ENCODE results near the gene OSBPL3. TPM values are rescaled to one million over a fixed set of nuclear protein-coding genes. Genes with fewer than 3 reads are reported as not detected.

OSBPL3 gene
- total RNA-seq, 1 experiment from 2014 or later: 8.6 TPM

DNA sequence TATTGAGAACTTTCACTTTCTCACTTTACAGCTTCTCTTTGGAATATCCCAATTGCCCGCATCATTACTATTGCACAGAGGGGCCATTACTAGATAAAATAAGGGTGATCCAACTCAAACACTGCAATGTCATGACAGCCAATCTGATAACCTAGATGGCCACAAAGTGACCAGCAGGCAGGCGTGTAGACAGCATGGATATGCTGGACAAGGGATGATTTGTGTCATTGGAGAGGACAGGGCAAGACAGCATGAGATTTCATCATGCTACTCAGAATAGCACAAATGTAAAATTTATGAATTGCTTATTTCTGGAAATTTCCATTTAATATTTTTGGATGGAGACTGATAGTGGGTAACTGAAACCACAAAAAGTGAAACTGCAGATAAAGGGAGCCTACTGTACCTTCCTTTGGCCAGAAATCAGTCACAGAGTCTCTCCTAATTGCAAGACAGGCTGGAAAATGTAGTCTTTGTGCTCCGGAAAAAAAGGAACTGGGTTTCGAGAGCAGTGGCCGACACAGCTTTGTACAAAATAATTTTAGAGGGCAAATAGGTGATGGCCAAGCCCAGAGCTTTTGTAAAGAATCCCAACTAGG, 216.6 kb downstream of the OSBPL3 start:
- H3K14ac ChIP-seq (ENCODE audit: insufficient read depth, low read length): no peak overlapping the region
- no peak overlapping the region for H4K5ac ChIP-seq (ENCODE audit: insufficient read length, low read depth, low read length)
- no peak for DNase-seq
- no peak overlapping the region for H3K56ac ChIP-seq (ENCODE audit: insufficient read length, low read depth, low read length)
- H3K27ac ChIP-seq (ENCODE audit: insufficient read length, low read depth, low read length): no peak overlapping the region
- Mint-ChIP-seq H3K4me3 (no peak overlapping the region), H3K9me3 (no peaks in the 10 kb centered on the region), H3K27me3 (ENCODE audit: low read depth) (peaks cover 27% of the 10 kb centered on the region), H3K27ac (no peak overlapping the region), H3K4me1 (peaks cover 10 to 12% of the 10 kb centered on the region in 2 experiments), H3K36me3 (ENCODE audit: insufficient read depth in 1 of 3, low read depth in 3 of 3) (no peaks in the 10 kb centered on the region)
- no peak overlapping the region for H4K8ac ChIP-seq (replicated peaks; ENCODE audit: insufficient read length, low read depth, low read length)
- H3K79me1 ChIP-seq (ENCODE audit: insufficient read depth, low read depth, low read length, poor library complexity, severe bottlenecking): no peaks in the 10 kb centered on the region
- no peak overlapping the region for H3K4ac ChIP-seq (ENCODE audit: low read depth, low read length)
- H3K18ac ChIP-seq (ENCODE audit: insufficient read length, low read depth, low read length): no peak overlapping the region
- H3K23ac ChIP-seq (ENCODE audit: insufficient read length, low read depth, low read length): no peak overlapping the region
- no peak overlapping the region for H4K91ac ChIP-seq (ENCODE audit: insufficient read length, low read depth, low read length)
- H2AK5ac ChIP-seq (ENCODE audit: insufficient read length, low read length): no peak overlapping the region
- H3K79me2 ChIP-seq (ENCODE audit: insufficient read depth, low read length): no peaks in the 10 kb centered on the region
- no peak overlapping the region for H3K9ac ChIP-seq (ENCODE audit: extremely low read depth, insufficient read length, low read length)
- H4K20me1 ChIP-seq (ENCODE audit: control insufficient read depth, insufficient read depth, insufficient read length): no peaks in the 10 kb centered on the region
- H3T11ph ChIP-seq (ENCODE audit: low read length): no peak overlapping the region
- no peak overlapping the region for H2BK120ac ChIP-seq (ENCODE audit: low read depth, low read length, poor library complexity, severe bottlenecking)
- H3K27me3 ChIP-seq (ENCODE audit: insufficient read depth, low read length): peaks cover 5% of the 10 kb centered on the region; the same call in 1 of the 2 replicates
- TF ChIP-seq, protein P1, sequence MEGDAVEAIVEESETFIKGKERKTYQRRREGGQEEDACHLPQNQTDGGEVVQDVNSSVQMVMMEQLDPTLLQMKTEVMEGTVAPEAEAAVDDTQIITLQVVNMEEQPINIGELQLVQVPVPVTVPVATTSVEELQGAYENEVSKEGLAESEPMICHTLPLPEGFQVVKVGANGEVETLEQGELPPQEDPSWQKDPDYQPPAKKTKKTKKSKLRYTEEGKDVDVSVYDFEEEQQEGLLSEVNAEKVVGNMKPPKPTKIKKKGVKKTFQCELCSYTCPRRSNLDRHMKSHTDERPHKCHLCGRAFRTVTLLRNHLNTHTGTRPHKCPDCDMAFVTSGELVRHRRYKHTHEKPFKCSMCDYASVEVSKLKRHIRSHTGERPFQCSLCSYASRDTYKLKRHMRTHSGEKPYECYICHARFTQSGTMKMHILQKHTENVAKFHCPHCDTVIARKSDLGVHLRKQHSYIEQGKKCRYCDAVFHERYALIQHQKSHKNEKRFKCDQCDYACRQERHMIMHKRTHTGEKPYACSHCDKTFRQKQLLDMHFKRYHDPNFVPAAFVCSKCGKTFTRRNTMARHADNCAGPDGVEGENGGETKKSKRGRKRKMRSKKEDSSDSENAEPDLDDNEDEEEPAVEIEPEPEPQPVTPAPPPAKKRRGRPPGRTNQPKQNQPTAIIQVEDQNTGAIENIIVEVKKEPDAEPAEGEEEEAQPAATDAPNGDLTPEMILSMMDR (conservative IDR thresholded peaks at IDR 0.05): no peak
- H2BK15ac ChIP-seq (ENCODE audit: low read depth, low read length): no peak overlapping the region
- H3K9me3 ChIP-seq (ENCODE audit: control insufficient read depth, low read depth, low read length): no peaks in the 10 kb centered on the region
- H3K4me1 ChIP-seq (ENCODE audit: insufficient read depth, low read length): no peaks in the 10 kb centered on the region
- no peak overlapping the region for H2AFZ ChIP-seq (ENCODE audit: low read length)
- no CpG with 5 or more reads among the region's 5 CpGs for WGBS (ENCODE audit: extremely low coverage, insufficient read length, low lambda C conversion rate)
- no peaks in the 10 kb centered on the region for H3K23me2 ChIP-seq (ENCODE audit: insufficient read length, low read depth, low read length, poor library complexity, severe bottlenecking)
- H2BK5ac ChIP-seq (ENCODE audit: insufficient read length, low read length): no peak overlapping the region
- H2BK12ac ChIP-seq (ENCODE audit: insufficient read length, low read depth, low read length): no peak overlapping the region
- no peak overlapping the region for H3K4me2 ChIP-seq (ENCODE audit: insufficient read depth, insufficient read length, low read length)
- H2BK20ac ChIP-seq (ENCODE audit: low read depth, low read length, poor library complexity, severe bottlenecking): no peak overlapping the region

All from H9 (cell line).